MM.1S (cell line): Measurements from ENCODE around the gene PTGFR.

Experiments used
- DNase-seq: peaks from one replicate; pipeline ENCODE4 v3.0.0-alpha.2; 2015
- H2AFZ ChIP-seq: fragments of 300-600 bp; sonication (generic); 2 replicates; pipeline ENCODE4 v1.6.0; 2016; ENCODE audit warnings: antibody characterized with exemption, low read length
- H3F3A ChIP-seq: fragments of 300-600 bp; sonication (generic); 2 replicates; pipeline ENCODE4 v1.6.1; 2016; ENCODE audit warnings: mild to moderate bottlenecking, antibody characterized with exemption, low read length, moderate library complexity, mixed read lengths; ENCODE audit not compliant: insufficient read depth
- H3K27ac ChIP-seq: fragments of 300-600 bp; sonication (generic); 2 replicates; pipeline ENCODE4 v1.5.1; 2016; ENCODE audit warnings: mild to moderate bottlenecking, low read length
- H3K27me3 ChIP-seq: fragments of 300-600 bp; sonication (generic); replicated peaks from 2 replicates; pipeline ENCODE4 v1.6.0; 2016; ENCODE audit warnings: low read length; ENCODE audit not compliant: insufficient read depth
- H3K36me3 ChIP-seq: fragments of 300-600 bp; sonication (generic); replicated peaks from 2 replicates; pipeline ENCODE4 v1.6.1; 2016; ENCODE audit warnings: mild to moderate bottlenecking, low read length, mixed read lengths; ENCODE audit not compliant: insufficient read depth
- H3K4me1 ChIP-seq: fragments of 300-600 bp; sonication (generic); 2 replicates; pipeline ENCODE4 v1.6.1; 2016; ENCODE audit warnings: low read length, mixed read lengths
- H3K4me2 ChIP-seq: fragments of 300-600 bp; sonication (generic); 2 replicates; pipeline ENCODE4 v1.6.0; 2016; ENCODE audit warnings: low read depth, low read length
- H3K4me3 ChIP-seq: fragments of 300-600 bp; sonication (generic); 2 replicates; pipeline ENCODE4 v1.5.1; 2016; ENCODE audit warnings: low read length, mixed read lengths
- H3K79me2 ChIP-seq: fragments of 300-600 bp; sonication (generic); 2 replicates; pipeline ENCODE4 v1.6.1; 2016; ENCODE audit warnings: mixed run types, low read length, mixed read lengths
- H3K9ac ChIP-seq: fragments of 300-600 bp; sonication (generic); 2 replicates; pipeline ENCODE4 v1.6.1; 2016; ENCODE audit warnings: low read length, mixed read lengths
- H3K9me2 ChIP-seq: fragments of 300-600 bp; sonication (generic); replicated peaks from 2 replicates; pipeline ENCODE4 v1.6.1; 2016; ENCODE audit warnings: mild to moderate bottlenecking, low read length, mixed read lengths; ENCODE audit not compliant: insufficient read depth
- H3K9me3 ChIP-seq: fragments of 300-600 bp; sonication (generic); replicated peaks from 2 replicates; pipeline ENCODE4 v1.6.1; 2016; ENCODE audit warnings: mild to moderate bottlenecking, low read length, mixed read lengths; ENCODE audit not compliant: insufficient read depth
- H4K20me1 ChIP-seq: fragments of 300-600 bp; sonication (generic); 2 replicates; pipeline ENCODE4 v1.6.1; 2016; ENCODE audit warnings: mild to moderate bottlenecking, low read length, moderate library complexity, mixed read lengths; ENCODE audit not compliant: insufficient read depth
- CTCF ChIP-seq: fragments of 300-600 bp; sonication (generic); IDR thresholded peaks from 2 replicates; pipeline ENCODE4 v1.5.1; 2016; ENCODE audit warnings: antibody characterized with exemption, low read length, mixed read lengths
- EZH2 ChIP-seq: fragments of 300-600 bp; sonication (generic); optimal IDR thresholded peaks from 2 replicates; pipeline ENCODE3; 2017; ENCODE audit warnings: low read depth, mild to moderate bottlenecking, antibody characterized with exemption, low read length, mixed read lengths
- EZH2phosphoT487 ChIP-seq: fragments of 300-600 bp; sonication (generic); IDR thresholded peaks from 2 replicates; pipeline ENCODE4 v1.6.1; 2018; ENCODE audit warnings: antibody characterized with exemption, low read length

The PTGFR gene

DNA sequence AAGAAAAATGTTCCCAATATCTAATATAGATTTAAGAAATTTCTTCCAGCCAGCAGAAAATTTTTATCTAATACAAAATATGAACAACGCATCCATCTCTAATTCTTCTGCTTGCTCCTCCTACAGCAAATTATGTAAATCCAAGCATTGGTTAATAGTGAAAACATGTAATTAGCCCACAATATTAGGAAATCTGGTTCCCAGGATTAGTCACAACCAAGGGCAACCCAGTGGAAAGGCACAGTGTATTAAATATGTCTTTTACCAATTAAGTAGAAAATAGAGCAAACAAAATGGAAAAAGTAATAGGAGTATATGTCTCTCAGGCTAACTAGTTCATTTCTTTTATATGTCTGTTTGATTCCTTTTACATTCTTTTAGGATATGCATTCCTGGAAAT is 70.0 kb downstream of the PTGFR start:
- no peak for DNase-seq
- H3K9ac ChIP-seq = no peak overlapping the region
- H3K79me2 ChIP-seq = no peaks in the 10 kb centered on the region
- no peaks in the 10 kb centered on the region for H3F3A ChIP-seq
- no peak overlapping the region for H3K27ac ChIP-seq
- no peak overlapping the region for H2AFZ ChIP-seq
- no peaks in the 10 kb centered on the region for H3K9me2 ChIP-seq
- H3K9me3 ChIP-seq = no peaks in the 10 kb centered on the region
- H3K27me3 ChIP-seq = no peaks in the 10 kb centered on the region
- H3K4me3 ChIP-seq = no peak overlapping the region
- no peak overlapping the region for H3K4me2 ChIP-seq
- H4K20me1 ChIP-seq = no peaks in the 10 kb centered on the region
- H3K4me1 ChIP-seq = no peaks in the 10 kb centered on the region
- no peaks in the 10 kb centered on the region for H3K36me3 ChIP-seq
- no peak for TF ChIP-seq CTCF

GRCh38 chr1:78561856-78562255 is 71.1 kb downstream of the PTGFR start:
- no peak overlapping the region for H3K27ac ChIP-seq
- H2AFZ ChIP-seq = no peak overlapping the region
- H4K20me1 ChIP-seq = no peaks in the 10 kb centered on the region
- no peaks in the 10 kb centered on the region for H3K79me2 ChIP-seq
- H3K9ac ChIP-seq = no peak overlapping the region
- no peak overlapping the region for H3K4me2 ChIP-seq
- DNase-seq = no peak
- H3K4me3 ChIP-seq = no peak overlapping the region
- no peaks in the 10 kb centered on the region for H3F3A ChIP-seq
- no peaks in the 10 kb centered on the region for H3K27me3 ChIP-seq
- no peak for TF ChIP-seq EZH2
- TF ChIP-seq CTCF = no peak
- no peak for TF ChIP-seq EZH2phosphoT487
- no peaks in the 10 kb centered on the region for H3K9me3 ChIP-seq
- H3K4me1 ChIP-seq = no peaks in the 10 kb centered on the region
- no peaks in the 10 kb centered on the region for H3K36me3 ChIP-seq
- no peaks in the 10 kb centered on the region for H3K9me2 ChIP-seq

- Histone ChIP-seq H3K4me1 (no peaks in the 10 kb centered on the region), H3K36me3 (no peaks in the 10 kb centered on the region), H3K4me2 (no peak overlapping the region), H2AFZ (no peak overlapping the region), H3K79me2 (no peaks in the 10 kb centered on the region), H3F3A (no peaks in the 10 kb centered on the region), H4K20me1 (no peaks in the 10 kb centered on the region), H3K9me2 (no peaks in the 10 kb centered on the region), H3K9me3 (no peaks in the 10 kb centered on the region), H3K27ac (no peak overlapping the region), H3K27me3 (no peaks in the 10 kb centered on the region), H3K4me3 (no peak overlapping the region), H3K9ac (no peak overlapping the region)
- no peak for DNase-seq
- TF ChIP-seq CTCF = no peak
- TF ChIP-seq EZH2 = no peak
- TF ChIP-seq EZH2phosphoT487 = no peak
Observed at GRCh38 chr1:78565393-78565792, 74.6 kb downstream of the PTGFR start.

DNA sequence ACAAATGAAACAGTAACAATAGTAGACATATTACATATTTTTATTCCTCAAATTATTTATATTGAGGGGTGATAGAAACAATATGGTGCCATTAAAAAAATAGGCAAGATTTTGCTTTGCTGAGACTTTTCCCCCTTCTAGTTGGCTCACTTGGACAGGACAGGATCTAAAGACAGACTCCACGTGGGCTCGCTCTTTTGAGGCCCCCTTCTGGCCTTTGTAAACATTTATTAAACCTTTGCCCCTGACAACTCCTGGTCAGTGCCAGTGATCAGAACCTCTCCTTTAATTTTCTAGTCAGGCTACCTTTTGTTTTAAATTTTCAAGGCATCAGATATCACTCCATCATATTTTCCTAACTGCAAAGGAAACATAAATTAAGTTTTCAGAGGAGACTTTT is 79.8 kb downstream of the PTGFR start:
- H3K4me1 ChIP-seq = no peaks in the 10 kb centered on the region
- H3K4me3 ChIP-seq = no peak overlapping the region
- no peaks in the 10 kb centered on the region for H3K27me3 ChIP-seq
- H3K9ac ChIP-seq = no peak overlapping the region
- H2AFZ ChIP-seq = no peak overlapping the region
- TF ChIP-seq CTCF (no peak; the same call in 1 of the 2 replicates), EZH2phosphoT487 (no peak), EZH2 (no peak)
- no peak overlapping the region for H3K4me2 ChIP-seq
- no peaks in the 10 kb centered on the region for H3F3A ChIP-seq
- H4K20me1 ChIP-seq = no peaks in the 10 kb centered on the region
- DNase-seq = no peak
- no peaks in the 10 kb centered on the region for H3K79me2 ChIP-seq
- no peaks in the 10 kb centered on the region for H3K9me2 ChIP-seq
- H3K27ac ChIP-seq = no peak overlapping the region
- H3K9me3 ChIP-seq = no peaks in the 10 kb centered on the region
- H3K36me3 ChIP-seq = no peaks in the 10 kb centered on the region
